ENCODE measurements around the gene DMD. TPM values are rescaled to one million over a fixed set of nuclear protein-coding genes. Genes with fewer than 3 reads are reported as not detected.

Gene DMD
- total and polyA plus RNA-seq, 2 of the 8 experiments (the other 6 are each of a cell fraction or from before 2014, with no cell fraction given), result 4.8 to 7.4 TPM

DNA sequence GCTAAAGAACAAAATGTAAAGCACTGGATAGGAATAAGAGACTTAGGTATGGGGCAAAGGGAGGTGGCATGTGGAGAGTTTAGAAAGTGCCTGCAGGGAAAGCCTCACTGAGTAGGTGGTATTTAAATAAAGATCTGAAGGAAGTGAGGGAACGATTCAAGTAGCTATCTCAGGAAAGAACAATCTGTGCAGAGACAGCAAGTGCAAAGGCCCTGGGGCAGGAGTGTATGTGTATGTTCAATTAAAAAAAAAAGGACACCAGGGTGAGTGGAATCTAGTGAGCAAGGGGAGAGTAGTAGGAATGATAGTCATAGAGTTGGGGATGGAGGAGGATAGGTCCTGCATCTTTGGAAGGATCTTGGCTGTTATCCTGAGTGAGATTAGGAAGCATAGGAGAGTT, 1359.6 kb downstream of the DMD start:
- Histone ChIP-seq H4K5ac (ENCODE audit: insufficient read length, low read depth, low read length) (no peak overlapping the region), H3K23ac (ENCODE audit: insufficient read length) (no peak overlapping the region), H3K79me1 (ENCODE audit: low read depth, low read length) (no peaks in the 10 kb centered on the region), H3K14ac (ENCODE audit: insufficient read length) (no peak overlapping the region), H3K36me3 (ENCODE audit: control insufficient read depth in 2 of 4, insufficient read depth in 4 of 4, low read length in 3 of 4) (no peaks in the 10 kb centered on the region), H3K9ac (replicated peaks in 1 of 4; ENCODE audit: extremely low read depth in 1 of 4, low read depth in 3 of 4, low read length in 3 of 4) (no peak overlapping the region), H2BK120ac (replicated peaks; ENCODE audit: low read depth, low read length) (no peak overlapping the region), H4K91ac (replicated peaks; ENCODE audit: insufficient read length, low read length) (no peak overlapping the region), H3K4me1 (replicated peaks in 1 of 4; ENCODE audit: control insufficient read depth in 3 of 4, insufficient read depth in 4 of 4, low read length in 3 of 4) (no peaks in the 10 kb centered on the region), H2BK12ac (ENCODE audit: low read depth, low read length) (no peak overlapping the region), H4K20me1 (replicated peaks in 1 of 2; ENCODE audit: control insufficient read depth in 1 of 2, insufficient read depth in 2 of 2, low read length in 2 of 2) (no peaks in the 10 kb centered on the region), H3K27me3 (replicated peaks in 1 of 4; ENCODE audit: control insufficient read depth in 3 of 4, extremely low read depth in 1 of 4, insufficient read depth in 3 of 4, low read length in 3 of 4) (no peaks in the 10 kb centered on the region), H3K56ac (replicated peaks; ENCODE audit: insufficient read length, low read depth, low read length) (no peak overlapping the region), H2AFZ (ENCODE audit: low read length) (no peak overlapping the region), H3K23me2 (ENCODE audit: low read depth, low read length) (no peaks in the 10 kb centered on the region), H3K4me3 (ENCODE audit: extremely low read depth in 1 of 4, insufficient read depth in 2 of 4, low read depth in 3 of 4, low read length in 4 of 4) (no peak overlapping the region), H3K27ac (ENCODE audit: low read depth, low read length) (no peak overlapping the region), H3K18ac (ENCODE audit: extremely low read depth, low read length) (no peak overlapping the region), H4K8ac (ENCODE audit: extremely low read depth, insufficient read depth, low read length) (no peak overlapping the region), H2BK15ac (ENCODE audit: low read length) (no peak overlapping the region), H3K79me2 (ENCODE audit: control insufficient read depth in 1 of 2, insufficient read depth in 2 of 2, low read length in 2 of 2) (no peaks in the 10 kb centered on the region), H2BK20ac (ENCODE audit: low read length) (no peak overlapping the region), H3K9me3 (ENCODE audit: insufficient read depth in 2 of 2, low read depth in 1 of 2, low read length in 1 of 2) (no peaks in the 10 kb centered on the region), H2BK5ac (ENCODE audit: low read depth, low read length) (no peak overlapping the region), H2AK5ac (ENCODE audit: low read depth, low read length) (no peak overlapping the region), H3K4me2 (ENCODE audit: insufficient read depth in 1 of 2, low read depth in 2 of 2, low read length in 2 of 2) (no peak overlapping the region), H3K4ac (replicated peaks; ENCODE audit: insufficient read length, low read depth, low read length) (no peak overlapping the region)
- 83% methylated on average over 1 of the region's 1 CpG; no CpG with 5 or more reads in 1 of the 2 experiments for WGBS, 2 experiments (ENCODE audit: extremely low coverage in 1 of 2, insufficient coverage in 1 of 2, insufficient read length in 1 of 2, insufficient replicate concordance in 2 of 2, low coverage in 1 of 2, low lambda C conversion rate in 2 of 2, missing lambda C conversion rate in 1 of 2)
- FAIRE-seq (no peak), DNase-seq (ENCODE audit: low read depth in 1 of 2, low spot score in 2 of 2) (no peak)
- POLR2A ChIA-PET (ENCODE audit: partially characterized antibody), result no interaction called here
- CTCF ChIA-PET (ENCODE audit: partially characterized antibody), result interaction anchor here (0.7 kb wide), 1 partner anchor 17 kb away, joined by 4 read pairs; no protein-coding TSS in a partner anchor
- TF ChIP-seq KDM4A (IDR thresholded peaks at IDR 0.05; ENCODE audit: low read depth, low read length, severe bottlenecking) (no peak), FOSL1 (IDR thresholded peaks at IDR 0.05; ENCODE audit: insufficient read depth, low read depth, low read length) (no peak), BCL11A (IDR thresholded peaks at IDR 0.05; ENCODE audit: low read depth in 2 of 2, low read length in 2 of 2) (no peak), BRCA1 (IDR thresholded peaks at IDR 0.05; ENCODE audit: low read depth, low read length) (no peak), POLR2AphosphoS5 (IDR thresholded peaks at IDR 0.05; ENCODE audit: low read depth, low read length) (no peak), SIRT6 (IDR thresholded peaks at IDR 0.05; ENCODE audit: low read length) (no peak), SUZ12 (IDR thresholded peaks at IDR 0.05; ENCODE audit: low read length) (no peak)

Data from H1 (cell line).